Eye (tissue), 1 donor: ENCODE measurements around the gene TMED7.

Experiments used
- DNase-seq: peaks from one replicate; pipeline ENCODE4 v3.0.0-alpha.2; 2015

The TMED7 gene

GRCh38 chr5:115626445-115626823 lies 598 bp upstream of the TMED7 start:
- no peak for DNase-seq

- DNase-seq = no peak
These were observed 842 bp downstream of the TMED7 start for GRCh38 chr5:115624994-115625393.

GRCh38 chr5:115623658-115624057 lies 2.2 kb downstream of the TMED7 start:
- DNase-seq = no peak

GRCh38 chr5:115621365-115621900 lies 4.4 kb downstream of the TMED7 start:
- DNase-seq = no peak

GRCh38 chr5:115616892-115617291 lies 8.9 kb downstream of the TMED7 start:
- DNase-seq = no peak

- DNase-seq = no peak
These were observed 9.4 kb downstream of the TMED7 start for GRCh38 chr5:115616472-115616871.

GRCh38 chr5:115611873-115612272 lies 14.0 kb downstream of the TMED7 start:
- no peak for DNase-seq

- no peak for DNase-seq
These were observed 17.9 kb downstream of the TMED7 start for GRCh38 chr5:115607935-115608334.

GRCh38 chr5:115605436-115605835 lies 20.4 kb downstream of the TMED7 start:
- DNase-seq = no peak

- no peak for DNase-seq
These were observed 23.2 kb downstream of the TMED7 start for GRCh38 chr5:115602591-115603125.

- peak; percentile 79 for DNase-seq
These were observed 23.9 kb downstream of the TMED7 start, which contains the start of gene TICAM2 for GRCh38 chr5:115601701-115602590. Gene TICAM2, minus strand, starts transcription at chr5:115602479. Its CDS starts 21,223 bp downstream, at chr5:115581256.

- DNase-seq = no peak
These were observed 25.1 kb downstream of the TMED7 start for GRCh38 chr5:115600766-115601165.

- DNase-seq = no peak
These were observed 25.9 kb downstream of the TMED7 start for GRCh38 chr5:115599924-115600323.

GRCh38 chr5:115599502-115599901 lies 26.3 kb downstream of the TMED7 start:
- DNase-seq = peak; percentile 28

- no peak for DNase-seq
These were observed 31.4 kb downstream of the TMED7 start for GRCh38 chr5:115594128-115595047.

- no peak for DNase-seq
These were observed 36.8 kb downstream of the TMED7 start for GRCh38 chr5:115589043-115589442.

- no peak for DNase-seq
These were observed 37.2 kb downstream of the TMED7 start for GRCh38 chr5:115588640-115589039.

GRCh38 chr5:115586525-115587146 lies 39.2 kb downstream of the TMED7 start:
- DNase-seq = peak; percentile 43

GRCh38 chr5:115585265-115585664 lies 40.6 kb downstream of the TMED7 start:
- DNase-seq = no peak

- DNase-seq = no peak
These were observed 41.3 kb downstream of the TMED7 start for GRCh38 chr5:115584501-115584900.

GRCh38 chr5:115583474-115583873 lies 42.4 kb downstream of the TMED7 start:
- no peak for DNase-seq

GRCh38 chr5:115580941-115581340 lies 44.9 kb downstream of the TMED7 start:
- DNase-seq = no peak
